Measurements from ENCODE around the gene DISP3.

DNA sequence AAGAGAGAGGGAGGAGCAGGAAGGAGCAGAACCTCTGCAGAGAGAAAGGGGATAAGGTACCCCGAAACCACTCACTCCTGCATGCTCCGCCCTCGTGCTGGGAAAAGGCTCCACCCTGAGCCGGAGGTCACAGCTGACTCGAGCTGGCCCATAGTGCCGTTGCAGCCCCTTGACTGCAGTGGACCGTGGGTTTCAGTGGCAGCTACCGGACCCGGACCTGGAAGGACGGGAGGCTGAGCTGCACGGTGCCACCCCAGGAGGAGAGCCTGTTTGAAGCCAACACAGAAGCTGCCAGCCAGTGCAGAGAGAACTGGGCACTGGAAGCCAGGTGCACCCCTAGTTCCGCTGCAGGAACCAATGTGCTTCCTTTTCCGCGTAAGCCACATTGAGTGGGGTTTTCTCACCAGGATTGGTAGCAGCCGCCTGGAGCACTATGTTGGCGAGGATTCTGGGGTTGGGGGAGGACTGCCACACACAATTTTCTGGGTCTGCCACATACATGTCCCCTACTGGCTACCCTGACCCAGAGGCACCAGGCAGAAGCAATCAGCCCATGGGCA is 91.9 kb downstream of the DISP3 start:
- TF ChIP-seq, protein P1, sequence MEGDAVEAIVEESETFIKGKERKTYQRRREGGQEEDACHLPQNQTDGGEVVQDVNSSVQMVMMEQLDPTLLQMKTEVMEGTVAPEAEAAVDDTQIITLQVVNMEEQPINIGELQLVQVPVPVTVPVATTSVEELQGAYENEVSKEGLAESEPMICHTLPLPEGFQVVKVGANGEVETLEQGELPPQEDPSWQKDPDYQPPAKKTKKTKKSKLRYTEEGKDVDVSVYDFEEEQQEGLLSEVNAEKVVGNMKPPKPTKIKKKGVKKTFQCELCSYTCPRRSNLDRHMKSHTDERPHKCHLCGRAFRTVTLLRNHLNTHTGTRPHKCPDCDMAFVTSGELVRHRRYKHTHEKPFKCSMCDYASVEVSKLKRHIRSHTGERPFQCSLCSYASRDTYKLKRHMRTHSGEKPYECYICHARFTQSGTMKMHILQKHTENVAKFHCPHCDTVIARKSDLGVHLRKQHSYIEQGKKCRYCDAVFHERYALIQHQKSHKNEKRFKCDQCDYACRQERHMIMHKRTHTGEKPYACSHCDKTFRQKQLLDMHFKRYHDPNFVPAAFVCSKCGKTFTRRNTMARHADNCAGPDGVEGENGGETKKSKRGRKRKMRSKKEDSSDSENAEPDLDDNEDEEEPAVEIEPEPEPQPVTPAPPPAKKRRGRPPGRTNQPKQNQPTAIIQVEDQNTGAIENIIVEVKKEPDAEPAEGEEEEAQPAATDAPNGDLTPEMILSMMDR (IDR thresholded peaks at IDR 0.05) = no peak
- TF ChIP-seq YY1 (IDR thresholded peaks at IDR 0.05; ENCODE audit: low read depth) = no peak
